ENCODE data around the gene PRR35. TPM values are rescaled to one million over a fixed set of nuclear protein-coding genes. Genes with fewer than 3 reads are reported as not detected.

The PRR35 gene
- total RNA-seq, 1 donor from 2014 or later, result not detected

DNA sequence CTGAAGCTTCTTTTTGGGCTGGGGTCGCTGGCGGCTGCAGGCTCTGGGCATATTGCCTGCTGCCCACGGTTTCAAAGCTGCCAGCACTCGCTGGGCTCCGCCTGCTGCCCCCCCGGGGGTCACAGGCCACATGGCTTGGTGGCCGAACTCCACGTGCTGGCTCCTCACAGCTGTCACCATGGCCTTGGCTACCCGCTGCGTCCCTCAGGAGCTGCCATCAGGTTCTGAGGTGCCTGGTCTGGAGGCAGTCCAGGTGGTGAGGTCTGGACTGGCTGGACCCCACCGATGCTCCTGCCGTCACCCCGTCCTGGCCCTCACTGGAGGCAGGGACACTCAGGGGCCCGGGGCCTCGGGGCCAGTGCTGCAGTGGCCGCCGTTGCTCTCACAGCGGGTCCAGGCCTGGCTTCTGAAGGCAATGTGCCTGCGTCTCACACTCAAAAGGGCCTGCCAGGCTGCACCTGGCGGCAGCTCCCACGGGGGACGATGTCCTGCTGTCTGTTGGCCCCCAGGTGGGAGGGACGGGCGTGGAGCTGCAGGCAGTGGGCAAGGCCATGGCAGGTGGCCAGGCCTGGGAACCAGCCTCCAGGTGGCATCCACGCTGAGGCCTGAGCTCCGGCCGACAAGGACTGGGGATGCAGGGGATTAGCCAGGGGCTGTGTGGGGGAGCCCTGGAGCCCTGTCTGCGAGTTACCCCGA, 19.4 kb upstream of the PRR35 start:
- no peak for DNase-seq
- ATAC-seq (ENCODE audit: poor library complexity), result no peak
- intact Hi-C loops (cut with DNase I), result no loop called here

DNA sequence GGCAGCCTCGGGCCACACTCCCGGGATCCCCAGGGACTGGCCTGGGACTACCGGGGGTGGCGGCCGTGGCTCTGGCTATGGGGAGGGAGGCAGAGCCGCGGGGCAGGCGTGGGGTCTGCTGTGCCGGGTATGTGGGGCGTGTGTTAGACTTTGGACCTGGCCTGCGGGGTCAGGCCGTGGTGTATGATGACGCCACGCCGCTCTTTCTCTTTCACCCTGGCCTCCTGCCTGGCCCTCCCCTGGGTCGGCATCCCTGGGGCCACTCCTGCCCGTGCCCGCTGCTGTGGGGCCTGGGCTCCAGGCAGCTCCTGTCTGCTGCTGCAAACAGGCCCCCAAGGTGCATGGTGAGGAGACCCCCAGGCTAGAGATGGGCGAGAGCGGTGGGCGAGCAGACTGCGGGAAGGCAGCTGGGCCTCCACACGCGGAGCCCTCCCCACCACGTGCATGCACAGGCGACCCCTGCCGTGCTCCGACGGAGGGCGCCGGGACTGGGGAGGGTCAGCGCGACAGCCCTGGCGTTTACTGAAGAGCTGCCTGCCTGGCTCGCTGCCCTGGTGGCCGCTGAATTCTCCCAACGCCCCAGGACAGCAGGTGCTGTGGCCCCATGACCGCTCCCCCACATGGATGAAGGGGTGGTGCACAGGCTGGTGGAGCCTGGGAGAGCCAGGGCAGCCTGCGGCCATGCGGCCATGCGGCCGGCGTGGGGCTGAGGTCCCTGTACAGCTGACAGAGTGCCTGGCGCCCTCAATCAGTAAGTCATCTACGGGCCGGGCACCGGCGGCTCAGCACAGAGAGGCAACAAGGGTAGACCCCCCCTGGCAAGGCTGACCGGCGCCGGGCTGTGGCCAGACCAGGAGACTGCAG, 16.7 kb upstream of the PRR35 start:
- ATAC-seq (ENCODE audit: poor library complexity) (no peak), DNase-seq (no peak)
- intact Hi-C loops (cut with DNase I), result no loop called here

DNA sequence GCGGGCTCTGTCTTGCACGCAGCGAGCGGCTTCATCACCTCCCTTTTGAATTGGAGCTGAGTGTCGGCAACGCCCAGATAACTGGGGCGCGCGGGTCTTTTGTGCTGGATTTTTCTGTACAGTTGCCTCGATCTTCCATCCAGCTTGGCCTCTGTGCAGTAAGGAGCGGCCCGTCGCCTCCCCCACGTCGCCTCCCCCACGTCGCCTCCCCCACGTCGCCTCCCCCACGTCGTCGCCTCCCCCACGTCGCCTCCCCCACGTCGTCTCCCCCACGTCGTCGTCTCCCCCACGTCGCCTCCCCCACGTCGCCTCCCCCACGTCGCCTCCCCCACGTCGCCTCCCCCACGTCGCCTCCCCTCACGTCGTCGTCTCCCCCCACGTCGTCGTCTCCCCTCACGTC, 15.7 kb upstream of the PRR35 start:
- intact Hi-C loops (cut with DNase I), result no loop called here
- ATAC-seq (ENCODE audit: poor library complexity), result no peak
- DNase-seq, result no peak

DNA sequence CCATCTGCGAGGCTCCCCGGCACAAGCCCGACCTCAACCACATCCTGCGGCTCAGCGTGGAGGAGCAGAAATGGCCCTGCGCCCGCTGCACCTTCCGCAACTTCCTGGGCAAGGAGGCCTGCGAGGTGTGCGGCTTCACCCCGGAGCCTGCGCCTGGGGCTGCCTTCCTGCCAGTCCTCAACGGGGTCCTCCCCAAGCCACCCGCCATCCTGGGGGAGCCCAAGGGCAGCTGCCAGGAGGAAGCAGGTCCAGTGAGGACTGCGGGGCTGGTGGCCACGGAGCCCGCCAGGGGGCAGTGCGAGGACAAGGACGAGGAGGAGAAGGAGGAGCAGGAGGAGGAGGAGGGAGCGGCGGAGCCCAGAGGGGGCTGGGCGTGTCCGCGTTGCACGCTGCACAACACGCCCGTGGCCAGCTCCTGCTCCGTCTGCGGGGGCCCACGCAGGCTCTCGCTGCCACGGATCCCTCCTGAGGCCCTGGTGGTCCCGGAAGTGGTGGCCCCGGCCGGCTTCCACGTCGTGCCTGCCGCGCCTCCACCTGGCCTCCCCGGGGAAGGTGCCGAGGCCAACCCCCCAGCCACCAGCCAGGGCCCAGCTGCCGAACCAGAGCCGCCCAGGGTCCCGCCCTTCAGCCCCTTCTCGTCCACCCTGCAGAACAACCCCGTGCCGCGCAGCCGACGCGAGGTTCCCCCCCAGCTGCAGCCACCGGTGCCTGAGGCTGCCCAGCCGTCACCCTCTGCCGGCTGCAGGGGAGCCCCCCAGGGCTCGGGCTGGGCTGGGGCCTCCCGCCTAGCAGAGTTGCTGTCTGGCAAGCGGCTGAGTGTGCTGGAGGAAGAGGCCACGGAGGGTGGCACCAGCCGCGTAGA, 13.1 kb upstream of the PRR35 start:
- ATAC-seq (ENCODE audit: poor library complexity) (peak; percentile 72), DNase-seq (peak; percentile 81)
- intact Hi-C loops (cut with DNase I), result no loop called here

DNA sequence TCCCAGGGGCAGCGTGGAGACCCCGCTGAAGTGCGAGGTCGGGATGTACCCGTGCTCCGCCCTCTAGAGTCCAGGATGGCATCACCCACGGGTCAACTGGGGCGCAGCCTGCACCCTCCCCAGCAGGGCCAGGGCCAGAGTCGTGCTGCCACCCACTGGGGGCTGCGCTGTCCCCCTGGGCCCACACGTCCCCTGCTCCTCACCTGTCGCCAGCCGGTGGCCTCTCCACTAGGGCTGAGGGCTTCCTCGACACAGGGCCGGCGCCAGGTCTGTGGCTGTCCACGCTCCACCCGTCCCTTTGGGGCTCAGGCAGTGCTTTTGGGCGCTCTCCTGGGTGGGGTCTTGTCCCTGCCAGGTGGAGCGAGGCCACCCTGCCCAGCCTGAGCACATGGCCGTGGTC, 11.6 kb upstream of the PRR35 start:
- DNase-seq (no peak), ATAC-seq (ENCODE audit: poor library complexity) (no peak)
- intact Hi-C loops (cut with DNase I), result no loop called here

DNA sequence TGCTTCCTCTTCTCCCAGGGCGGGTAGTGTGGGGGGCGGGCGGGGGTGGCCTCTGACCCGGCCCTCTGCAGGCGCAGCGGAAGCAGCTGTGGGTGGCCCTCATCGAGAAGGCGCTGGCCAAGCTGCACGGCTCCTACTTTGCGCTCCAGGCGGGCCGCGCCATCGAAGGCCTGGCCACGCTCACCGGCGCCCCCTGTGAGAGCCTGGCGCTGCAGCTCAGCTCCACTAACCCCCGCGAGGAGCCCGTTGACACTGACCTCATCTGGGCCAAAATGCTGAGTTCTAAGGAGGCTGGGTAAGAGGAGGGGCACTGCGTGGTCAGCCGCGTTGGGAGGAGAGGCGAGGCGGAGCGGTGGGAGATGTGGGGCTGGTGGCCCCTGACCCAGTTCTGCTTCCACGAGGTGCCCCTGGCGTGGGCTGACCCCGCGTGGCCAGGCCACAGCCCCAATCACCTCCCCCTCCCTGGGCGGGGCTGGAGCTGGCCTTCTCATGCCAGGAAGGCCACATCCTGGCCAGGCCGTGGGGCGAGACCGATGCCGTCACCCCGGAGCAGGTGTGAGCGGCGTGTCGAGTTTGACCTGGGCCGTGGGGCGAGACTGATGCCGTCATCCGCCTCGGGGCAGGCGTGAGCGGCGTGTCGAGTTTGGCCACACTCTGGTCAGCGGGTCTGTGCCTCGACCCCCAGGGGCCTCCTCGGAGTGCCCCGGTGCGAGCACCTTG, 10.5 kb upstream of the PRR35 start:
- ATAC-seq (ENCODE audit: poor library complexity) (no peak), DNase-seq (no peak)
- intact Hi-C loops (cut with DNase I), result no loop called here

DNA sequence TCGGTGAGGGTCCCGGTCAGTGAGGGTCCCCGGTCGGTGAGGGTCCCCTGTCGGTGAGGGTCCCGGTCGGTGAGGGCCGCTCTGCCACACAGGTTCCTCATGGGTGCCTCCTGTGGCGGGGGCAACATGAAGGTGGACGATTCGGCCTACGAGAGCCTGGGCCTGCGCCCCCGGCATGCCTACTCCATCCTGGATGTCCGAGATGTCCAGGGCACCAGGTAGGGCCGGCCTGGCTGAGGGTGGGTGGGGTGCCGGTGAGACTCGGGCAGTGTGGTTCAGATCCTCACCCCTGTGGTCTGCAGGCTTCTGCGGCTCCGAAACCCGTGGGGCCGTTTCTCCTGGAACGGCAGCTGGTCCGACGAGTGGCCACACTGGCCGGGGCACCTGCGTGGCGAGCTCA, 9.0 kb upstream of the PRR35 start:
- intact Hi-C loops (cut with DNase I), result no loop called here
- DNase-seq (no peak), ATAC-seq (ENCODE audit: poor library complexity) (no peak)

DNA sequence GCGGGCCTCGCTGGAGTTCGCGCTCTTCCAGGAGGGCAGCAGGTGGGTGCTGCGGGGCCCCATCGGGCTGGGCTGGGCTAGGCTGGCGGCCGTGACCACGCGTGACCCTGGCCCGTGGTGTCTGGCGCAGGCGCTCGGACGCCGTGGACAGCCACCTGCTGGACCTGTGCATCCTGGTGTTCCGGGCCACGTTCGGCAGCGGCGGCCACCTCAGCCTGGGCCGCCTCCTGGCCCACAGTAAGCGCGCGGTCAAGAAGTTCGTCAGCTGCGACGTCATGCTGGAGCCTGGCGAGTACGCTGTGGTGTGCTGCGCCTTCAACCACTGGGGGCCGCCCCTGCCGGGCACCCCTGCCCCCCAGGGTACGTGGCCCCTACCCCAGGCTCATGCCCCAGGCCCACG, 8.0 kb upstream of the PRR35 start:
- DNase-seq (no peak), ATAC-seq (ENCODE audit: poor library complexity) (no peak)
- intact Hi-C loops (cut with DNase I), result no loop called here

DNA sequence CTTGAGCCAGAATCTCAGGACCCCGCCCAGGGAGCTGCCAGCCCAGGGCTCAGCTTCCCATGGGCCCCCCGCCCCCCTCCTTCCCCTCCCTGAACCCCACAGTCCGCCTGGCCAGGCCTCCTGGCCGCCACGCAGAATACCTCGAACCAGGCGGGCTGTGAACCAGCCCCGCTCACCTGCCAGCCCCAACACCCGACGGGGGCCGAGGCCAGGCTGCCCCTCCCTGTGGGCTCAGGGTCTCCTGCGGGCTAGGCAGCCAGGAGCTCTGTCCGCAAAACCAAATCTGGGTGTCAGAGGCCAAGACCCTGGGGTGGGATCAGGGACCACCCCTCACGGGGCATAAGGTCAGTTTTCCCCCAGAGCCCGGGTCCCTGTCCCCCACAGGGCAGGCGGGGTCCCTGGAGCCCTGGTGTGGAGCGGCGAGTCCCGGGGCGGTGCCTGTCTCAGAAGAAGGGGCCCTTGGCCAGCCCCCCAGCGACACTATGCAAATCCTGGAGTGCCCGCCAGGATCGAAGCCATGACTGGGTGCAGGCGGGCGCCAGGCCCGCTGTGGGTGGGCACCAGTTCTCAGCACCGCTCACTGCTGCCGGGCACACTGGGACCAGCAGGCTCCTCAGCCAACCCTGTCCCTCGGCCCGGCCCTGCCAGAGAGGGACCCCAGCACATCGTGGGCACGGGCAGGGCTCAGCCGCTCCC, 6.4 kb upstream of the PRR35 start:
- intact Hi-C loops (cut with DNase I), result no loop called here
- DNase-seq, result no peak
- no peak for ATAC-seq (ENCODE audit: poor library complexity)

DNA sequence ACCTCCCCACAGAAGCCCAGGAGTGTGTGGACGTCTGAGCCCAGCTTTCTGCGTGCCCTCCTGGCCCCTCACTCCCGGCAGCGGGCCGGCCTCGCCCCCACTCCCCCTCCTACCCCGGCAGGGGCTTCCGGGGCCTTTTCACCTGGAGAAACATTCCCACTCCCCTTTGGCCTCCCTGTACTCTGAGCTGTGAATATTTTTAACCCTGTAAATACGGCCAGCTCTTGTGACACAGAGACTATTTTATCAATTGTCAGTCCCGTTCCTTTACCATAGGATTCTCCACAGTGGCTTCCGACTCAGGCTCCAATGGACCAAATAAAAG, 5.9 kb upstream of the PRR35 start:
- DNase-seq, result no peak
- intact Hi-C loops (cut with DNase I), result no loop called here
- no peak for ATAC-seq (ENCODE audit: poor library complexity)

DNA sequence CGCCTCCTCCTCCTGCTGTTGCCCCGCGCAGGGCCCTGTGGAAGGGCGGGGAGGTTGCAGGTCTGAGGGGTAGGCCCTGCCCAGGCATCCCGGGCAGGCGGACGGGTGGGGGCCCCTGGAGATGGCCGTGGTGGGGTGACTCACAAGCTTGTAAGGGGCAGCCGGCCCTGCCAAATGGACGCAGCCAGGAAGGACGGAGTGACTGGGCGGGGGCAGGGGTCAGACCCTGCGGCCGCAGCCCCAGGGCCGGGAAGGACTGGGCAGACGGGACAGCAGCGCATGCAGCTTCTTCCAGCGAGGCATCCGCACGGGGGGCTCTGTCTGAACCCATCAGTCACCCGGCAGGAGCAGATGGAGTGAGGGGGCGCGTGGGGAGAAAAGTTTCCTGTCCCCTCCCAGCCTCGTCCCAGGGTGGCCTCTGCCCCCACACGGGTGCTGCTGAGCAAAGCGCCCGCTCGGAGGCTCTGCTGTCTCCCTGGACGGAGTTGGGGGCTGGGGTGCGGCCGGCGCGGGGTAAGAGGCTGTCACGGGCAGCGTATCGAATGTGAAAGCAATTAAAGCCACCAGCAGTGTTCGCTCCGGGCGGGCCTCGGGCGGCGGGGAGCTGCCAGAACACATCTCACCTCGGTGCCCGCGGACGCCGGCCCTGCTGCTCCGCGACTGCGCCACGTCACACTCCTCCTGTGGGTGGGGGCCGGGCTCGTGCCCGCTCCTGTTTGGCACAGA, 5.4 kb upstream of the PRR35 start:
- no peak for ATAC-seq (ENCODE audit: poor library complexity)
- intact Hi-C loops (cut with DNase I), result no loop called here
- no peak for DNase-seq

DNA sequence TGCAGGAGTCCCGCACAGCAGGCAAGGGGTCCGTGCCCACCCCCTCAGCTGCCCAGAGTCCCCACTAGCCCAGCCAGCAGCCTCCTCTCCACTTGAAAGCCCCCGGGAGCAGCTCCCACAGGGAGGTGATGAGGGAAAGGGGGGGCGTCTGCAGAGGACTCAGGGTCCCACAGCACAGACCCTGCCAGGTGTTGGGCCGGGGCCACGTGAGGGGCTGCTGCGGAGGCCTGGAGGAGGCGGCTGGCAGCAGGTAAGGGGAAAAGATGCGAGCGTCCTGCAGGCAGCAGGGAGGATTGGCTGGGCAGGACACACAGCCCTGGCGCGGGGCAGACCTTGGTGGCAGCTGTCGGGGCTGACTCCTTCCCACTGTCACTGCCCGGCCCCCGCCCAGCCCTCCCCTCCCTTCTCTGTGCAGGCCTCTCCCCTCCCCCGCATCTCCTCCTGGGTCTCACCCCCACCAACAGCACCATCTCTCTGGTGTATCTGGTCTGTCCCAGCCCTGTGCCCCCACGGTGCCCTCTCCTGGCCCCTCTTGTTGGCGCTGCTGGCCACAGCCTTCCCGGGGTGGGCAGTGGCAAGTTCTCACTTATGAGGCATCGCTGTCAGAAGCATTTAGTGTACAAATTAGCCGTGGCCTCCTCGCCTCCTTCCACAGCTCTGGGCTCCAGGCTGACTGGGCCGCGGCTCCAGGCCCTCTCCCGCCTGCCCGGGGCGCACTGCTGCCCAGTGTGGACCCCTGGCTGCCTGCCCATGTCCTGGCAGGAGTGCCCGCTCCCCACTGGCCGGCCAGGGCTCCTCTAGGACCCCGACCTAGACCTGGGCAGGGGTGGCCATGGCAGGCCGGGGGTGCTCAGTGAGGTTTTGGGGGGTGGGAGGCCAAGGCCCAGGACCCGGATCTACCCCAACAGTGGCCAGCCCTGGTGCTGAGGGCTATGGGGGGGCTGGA, 4.4 kb upstream of the PRR35 start:
- intact Hi-C loops (cut with DNase I), result no loop called here
- no peak for DNase-seq
- ATAC-seq (ENCODE audit: poor library complexity), result no peak

DNA sequence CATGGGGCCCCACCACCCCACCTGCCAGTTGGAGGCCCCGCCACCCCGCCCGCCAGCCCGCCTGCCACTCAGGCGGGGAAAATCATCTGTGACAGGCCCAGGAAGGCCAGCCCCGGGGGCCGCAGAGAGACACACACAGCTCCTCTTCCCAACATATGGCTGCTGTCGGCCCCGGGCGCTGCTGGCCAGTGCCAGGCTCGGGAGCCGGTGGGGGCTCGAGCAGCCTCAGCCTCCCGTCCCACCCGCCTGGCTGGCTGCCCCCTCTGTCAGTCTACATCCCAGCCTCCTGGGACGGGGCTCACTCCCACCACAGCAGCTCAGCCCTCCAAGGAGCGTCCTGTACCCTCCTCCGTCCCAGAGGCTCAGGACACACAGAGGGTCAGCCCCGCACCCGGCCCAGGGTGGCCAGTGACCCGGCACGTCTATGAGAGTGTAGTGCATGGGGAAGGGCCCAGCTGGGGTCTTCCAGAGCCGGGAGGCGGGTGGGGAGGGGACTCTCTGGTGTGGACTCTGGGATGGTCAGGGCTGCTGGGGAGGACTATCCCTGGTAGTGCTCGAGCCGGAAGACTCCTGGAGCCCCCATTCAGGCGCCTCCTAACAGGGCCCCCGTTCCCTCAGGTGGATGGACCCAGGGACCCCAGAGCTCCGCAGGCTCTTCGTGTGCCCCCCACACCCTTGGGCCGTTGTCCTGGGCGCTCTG, 3.6 kb upstream of the PRR35 start:
- ATAC-seq (ENCODE audit: poor library complexity), result no peak
- DNase-seq, result no peak
- intact Hi-C loops (cut with DNase I), result no loop called here

DNA sequence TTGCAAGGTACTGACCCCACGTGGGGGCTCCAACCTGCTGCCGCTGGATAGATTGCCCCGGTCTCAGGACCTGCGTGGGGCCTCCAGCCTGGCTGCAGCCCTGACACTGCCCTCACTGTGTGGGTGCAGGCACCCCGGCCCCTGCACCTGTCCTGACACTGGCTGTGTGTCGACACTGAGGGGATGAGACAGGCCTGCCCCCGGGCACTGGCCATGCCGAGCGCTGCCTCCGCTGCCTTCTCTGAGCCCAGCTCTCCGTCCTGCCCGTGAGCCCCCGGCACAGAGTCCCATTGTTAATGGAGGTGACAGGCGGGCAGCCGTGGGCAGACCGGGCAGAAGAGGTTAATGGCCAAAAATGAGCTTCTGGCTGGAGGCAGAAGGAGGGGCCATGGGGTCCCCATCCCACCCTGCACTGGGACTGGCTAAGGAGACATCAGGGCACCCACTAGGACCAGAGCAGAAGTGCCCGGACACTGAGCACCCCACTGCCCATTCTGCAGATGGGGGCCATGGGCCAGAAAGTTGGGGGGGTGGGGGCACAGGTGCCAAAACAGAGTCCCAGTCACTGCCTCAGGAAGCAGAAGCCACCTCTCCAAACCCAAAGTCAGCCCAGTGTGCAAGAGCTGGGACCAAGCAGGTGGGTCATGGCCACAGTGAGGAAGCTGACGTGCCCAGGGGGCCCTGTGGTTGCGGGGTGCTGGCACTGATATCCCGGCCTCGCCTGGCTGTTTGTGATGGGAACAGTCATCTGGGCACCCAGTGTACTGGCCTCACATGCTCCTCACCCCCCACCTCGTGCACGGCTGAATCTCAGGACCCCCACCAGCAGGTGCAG, 2.5 kb upstream of the PRR35 start:
- DNase-seq, result no peak
- intact Hi-C loops (cut with DNase I), result no loop called here
- no peak for ATAC-seq (ENCODE audit: poor library complexity)

DNA sequence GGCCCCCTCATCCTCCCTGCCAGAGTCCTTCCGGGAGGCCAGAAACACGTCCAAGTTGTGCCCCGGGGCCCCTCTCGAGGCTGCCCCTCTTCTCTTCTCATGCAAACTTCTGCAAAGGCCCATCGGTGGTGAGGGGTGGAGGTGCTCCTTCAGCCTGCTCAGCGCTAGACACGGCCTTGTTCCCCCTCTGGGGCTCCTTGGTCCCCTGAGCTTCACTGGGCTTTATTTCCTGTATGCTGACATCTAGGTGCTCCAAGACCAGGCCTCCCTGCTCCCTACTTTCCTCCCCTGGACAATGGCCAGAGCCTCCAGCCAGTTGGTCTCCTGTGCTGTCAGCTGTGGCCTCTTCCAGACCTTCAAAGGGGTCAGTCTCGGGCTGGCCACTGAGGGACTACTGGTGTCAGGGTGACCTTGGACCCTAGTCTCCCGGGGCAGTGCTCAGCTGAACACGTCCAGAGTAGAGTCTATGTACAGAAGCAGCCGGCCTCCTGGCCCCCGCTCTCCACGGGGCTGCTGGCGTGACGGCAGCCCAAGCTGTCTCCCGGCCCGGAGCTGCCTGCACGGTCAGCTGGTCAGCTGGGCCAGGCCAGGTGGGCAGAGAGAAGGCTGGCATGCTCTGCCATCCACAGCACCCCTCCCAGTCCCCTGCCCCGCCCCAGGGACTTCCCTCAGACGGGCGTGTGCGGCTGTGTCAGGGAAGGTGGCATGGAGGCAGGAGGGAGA, 1.7 kb upstream of the PRR35 start:
- DNase-seq (peak; percentile 57), ATAC-seq (ENCODE audit: poor library complexity) (peak; percentile 28)
- intact Hi-C loops (cut with DNase I), result no loop called here

All from Right ventricle myocardium superior (tissue), 1 donor.